Pancreas (tissue), 10 donors: ENCODE results near the gene MOK. TPM values are rescaled to one million over a fixed set of nuclear protein-coding genes. Genes with fewer than 3 reads are reported as not detected.

ENCODE experiments used
- ATAC-seq, 4 donors: fragments of 200-7000 bp; cut with Tn5 transposase; one replicate each; pipeline versions ENCODE4 v1.8.0 to v1.9.1; 2020; ENCODE audit warnings: mild to moderate bottlenecking in 4 of 4, moderate library complexity in 4 of 4
- DNase-seq, 6 donors: peaks; one replicate each; pipeline ENCODE4 v3.0.0-alpha.2; 2020
- FAIRE-seq: peaks from 2 replicates; lab custom pipeline; 2012; peaks lifted over from hg19 to GRCh38; lab: Jason Lieb, UNC
- H3K27ac ChIP-seq, 4 donors: fragments of 200-600 bp; sonication (generic); 1 replicate in 3 of 4; 2 replicates in 1 of 4; pipeline versions ENCODE4 v1.5.0 to v1.8.0; 2020
- H3K27me3 ChIP-seq, 4 donors: fragments of 200-600 bp; one replicate each; pipeline ENCODE4 v1.8.0; 2021
- H3K36me3 ChIP-seq, 3 donors: fragments of 200-600 bp; sonication (generic) in 1 of 3; one replicate each; pipeline versions ENCODE4 v1.5.0 to v1.8.0; 2020 to 2021
- H3K4me1 ChIP-seq, 3 donors: fragments of 200-600 bp; one replicate each; pipeline ENCODE4 v1.8.0; 2021
- H3K4me3 ChIP-seq, 4 donors: fragments of 200-600 bp; sonication (generic) in 2 of 4; one replicate each; pipeline versions ENCODE4 v1.5.0 to v1.8.0; 2020 to 2021
- H3K9me3 ChIP-seq, 4 donors: fragments of 200-600 bp; one replicate each; pipeline ENCODE4 v1.8.0; 2021
- WGBS, 2 donors: extraction: QIAGEN DNeasy Blood & Tissue Kit; methylation state at CpG; one replicate each; pipeline ENCODE4 v1.1.7; 2013; 5-methylcytosine and 5-hydroxymethylcytosine counted together
- intact Hi-C, 3 donors: fragments of 100-400 bp; cut with DNase I; formaldehyde crosslinking; loops; one replicate each; pipeline versions ENCODE4 v1.11.1 to v1.14.2; 2022
- polyA plus RNA-seq, 2 donors: library from polyadenylated mRNA; stranded (reverse); fragments of 200-250 nt; gene quantifications; one replicate each; pipeline ENCODE4 v1.2.3, GENCODE V29; 2013
- total RNA-seq, 6 donors: library from RNA; stranded (reverse); fragmentation: NEBNext Ultra II Directional in 4 of 6; extraction: Animal tissue kit (Norgen Biotek cat#: 25700) in 4 of 6; gene quantifications; one replicate each; pipeline versions ENCODE4 v1.2.1 to v1.2.4, GENCODE V29; 2021 to 2023
- TF ChIP-seq, protein P1 (sequence below), 4 donors: fragments of 200-600 bp; sonication (generic) in 3 of 4; IDR thresholded peaks; one replicate each; pipeline versions ENCODE4 v1.5.0 to v1.8.0; 2021; ENCODE audit warnings: antibody characterized with exemption in 4 of 4
- donor health status: healthy with polysubstance abuse.
- donor health status: DM: no; HTN: no; CAD: no; lungs with moderate emphysema.
- donor health status: DM: no; HTN: no; CAD: no.
- donor health status: control.
- donor health status: control.
- donor health status: Bipolar disorder and iron deficiency.
- donor health status: DM: yes; HTN: yes; CAD: no.
- donor health status: DM: no; HTN: no; CAD: no.
- donor health status: DM: no; HTN: no; CAD: no.
- donor health status: DM: yes; HTN: yes; CAD: no.

MOK gene
- total and polyA plus RNA-seq, 8 donors, result 7.7 to 35.9 (median 9.4) TPM

- Histone ChIP-seq H3K27me3 (no peaks in the 10 kb centered on the region), H3K9me3 (no peaks in the 10 kb centered on the region), H3K4me3 (no peak overlapping the region), H3K4me1 (peaks cover 0 to 10% (median 3%) of the 10 kb centered on the region in 3 donors), H3K36me3 (peaks cover 0 to 20% (median 0%) of the 10 kb centered on the region in 3 donors), H3K27ac (no peak overlapping the region)
- WGBS, 2 donors, result 90 to 92% methylated on average over 17 of the region's 17 CpGs
- ATAC-seq (no peak), DNase-seq (peak in 1 of 6 donors; percentile 24), FAIRE-seq (no peak)
- TF ChIP-seq, protein P1, sequence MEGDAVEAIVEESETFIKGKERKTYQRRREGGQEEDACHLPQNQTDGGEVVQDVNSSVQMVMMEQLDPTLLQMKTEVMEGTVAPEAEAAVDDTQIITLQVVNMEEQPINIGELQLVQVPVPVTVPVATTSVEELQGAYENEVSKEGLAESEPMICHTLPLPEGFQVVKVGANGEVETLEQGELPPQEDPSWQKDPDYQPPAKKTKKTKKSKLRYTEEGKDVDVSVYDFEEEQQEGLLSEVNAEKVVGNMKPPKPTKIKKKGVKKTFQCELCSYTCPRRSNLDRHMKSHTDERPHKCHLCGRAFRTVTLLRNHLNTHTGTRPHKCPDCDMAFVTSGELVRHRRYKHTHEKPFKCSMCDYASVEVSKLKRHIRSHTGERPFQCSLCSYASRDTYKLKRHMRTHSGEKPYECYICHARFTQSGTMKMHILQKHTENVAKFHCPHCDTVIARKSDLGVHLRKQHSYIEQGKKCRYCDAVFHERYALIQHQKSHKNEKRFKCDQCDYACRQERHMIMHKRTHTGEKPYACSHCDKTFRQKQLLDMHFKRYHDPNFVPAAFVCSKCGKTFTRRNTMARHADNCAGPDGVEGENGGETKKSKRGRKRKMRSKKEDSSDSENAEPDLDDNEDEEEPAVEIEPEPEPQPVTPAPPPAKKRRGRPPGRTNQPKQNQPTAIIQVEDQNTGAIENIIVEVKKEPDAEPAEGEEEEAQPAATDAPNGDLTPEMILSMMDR (IDR thresholded peaks at IDR 0.05), result no peak
- intact Hi-C loops, result no loop called here
These were observed 96.2 kb downstream of the MOK start for GRCh38 chr14:102208741-102209140.

GRCh38 chr14:102207831-102208365 is 97.1 kb downstream of the MOK start:
- Histone ChIP-seq H3K27ac (no peak overlapping the region), H3K36me3 (peaks cover 0 to 20% (median 0%) of the 10 kb centered on the region in 3 donors), H3K4me3 (no peak overlapping the region), H3K4me1 (peaks cover 0 to 10% (median 3%) of the 10 kb centered on the region in 3 donors), H3K9me3 (no peaks in the 10 kb centered on the region), H3K27me3 (no peaks in the 10 kb centered on the region)
- ATAC-seq (no peak), FAIRE-seq (no peak), DNase-seq (no peak)
- WGBS, 2 donors, result 94 to 96% methylated on average over 13 of the region's 13 CpGs
- intact Hi-C loops, result no loop called here
- TF ChIP-seq, protein P1 (IDR thresholded peaks at IDR 0.05), result no peak

DNA sequence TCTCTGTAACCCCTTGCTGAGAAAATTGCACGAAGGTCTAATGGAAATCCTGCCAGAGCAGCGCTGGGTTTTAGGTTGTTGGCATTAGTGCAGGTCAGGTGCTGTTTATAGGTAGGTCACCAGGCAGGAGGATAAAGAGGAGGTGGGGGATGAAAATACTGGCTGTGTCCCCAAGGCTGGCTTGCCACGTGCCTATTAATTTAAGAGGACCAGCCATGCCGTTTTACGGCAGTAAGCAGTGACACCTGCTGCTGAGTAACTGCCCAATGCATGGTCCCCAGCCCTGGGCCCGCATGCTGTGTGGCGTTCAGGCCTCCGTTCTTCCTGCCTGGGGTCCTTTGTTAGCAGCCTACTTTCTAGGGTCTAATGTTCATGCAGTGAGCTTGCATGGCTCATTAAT is 98.0 kb downstream of the MOK start:
- H3K4me1 ChIP-seq, result peaks cover 0 to 10% (median 3%) of the 10 kb centered on the region in 3 donors
- H3K36me3 ChIP-seq, result peaks cover 0 to 20% (median 0%) of the 10 kb centered on the region in 3 donors
- intact Hi-C loops, result no loop called here
- no peaks in the 10 kb centered on the region for H3K27me3 ChIP-seq
- WGBS, 2 donors, result 37 to 55% methylated on average over 8 of the region's 8 CpGs
- H3K27ac ChIP-seq, result peak overlapping the region in 2 of 4 donors; percentile 3 to 25
- no peaks in the 10 kb centered on the region for H3K9me3 ChIP-seq
- ATAC-seq, result peak; percentile 76 to 84 (median 79)
- peak in 3 of 6 donors; percentile 57 to 71 (median 64) for DNase-seq
- no peak overlapping the region for H3K4me3 ChIP-seq
- TF ChIP-seq, protein P1 (IDR thresholded peaks at IDR 0.05), result no peak
- no peak for FAIRE-seq

DNA sequence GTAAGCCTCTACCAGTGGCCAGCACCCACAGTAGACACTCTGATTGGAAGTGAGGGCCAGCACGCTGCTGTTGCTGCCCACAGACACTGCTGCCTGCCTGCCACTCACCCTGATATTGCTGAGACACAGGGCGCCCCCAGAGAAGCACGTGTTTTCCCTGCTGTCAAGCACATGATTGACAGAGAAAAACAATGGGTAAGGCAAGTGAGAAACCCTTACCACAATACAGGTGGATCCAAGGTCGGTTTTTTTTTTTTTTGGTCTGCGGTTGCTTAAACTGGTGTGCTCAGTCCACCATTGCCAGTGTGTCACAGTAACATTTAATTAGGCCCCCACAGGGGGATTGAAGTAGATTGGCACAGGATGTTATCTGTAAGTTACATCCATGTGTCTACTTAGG is 99.4 kb downstream of the MOK start:
- Histone ChIP-seq H3K4me3 (no peak overlapping the region), H3K36me3 (peaks cover 0 to 15% (median 0%) of the 10 kb centered on the region in 3 donors), H3K27ac (peak overlapping the region in 1 of 4 donors; percentile 39), H3K9me3 (no peaks in the 10 kb centered on the region), H3K27me3 (no peaks in the 10 kb centered on the region), H3K4me1 (peaks cover 0 to 10% (median 3%) of the 10 kb centered on the region in 3 donors)
- intact Hi-C loops, result no loop called here
- 34 to 39% methylated on average over 5 of the region's 5 CpGs for WGBS, 2 donors
- TF ChIP-seq, protein P1 (IDR thresholded peaks at IDR 0.05), result no peak
- DNase-seq (peak in 1 of 6 donors; percentile 55), FAIRE-seq (no peak), ATAC-seq (peak; percentile 53 to 72 (median 62))

DNA sequence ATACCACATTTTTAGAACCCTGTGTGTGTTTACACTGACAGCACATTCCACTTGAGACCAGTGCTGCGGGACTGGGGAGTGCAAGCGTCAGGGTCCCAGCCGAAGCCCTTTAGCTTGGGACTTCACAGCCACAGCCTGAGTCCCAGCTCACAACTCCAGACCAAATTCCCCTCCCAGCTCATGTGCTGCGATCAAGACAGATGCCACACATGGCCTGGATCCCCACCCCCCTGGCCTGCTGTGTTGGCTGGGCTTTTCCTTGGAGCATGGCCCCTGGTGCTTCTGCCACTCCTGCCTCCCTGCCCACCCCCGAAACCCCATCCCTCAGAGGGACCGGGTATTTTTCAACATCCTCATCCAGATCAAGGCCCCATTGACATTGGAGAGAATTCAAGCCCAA is 101.6 kb downstream of the MOK start:
- peaks cover 0 to under 1% (median 0%) of the 10 kb centered on the region in 3 donors for H3K36me3 ChIP-seq
- ATAC-seq, result no peak
- WGBS, 2 donors, result 79 to 82% methylated on average over 6 of the region's 6 CpGs
- H3K27ac ChIP-seq, result no peak overlapping the region
- intact Hi-C loops, result no loop called here
- no peaks in the 10 kb centered on the region for H3K9me3 ChIP-seq
- no peak for FAIRE-seq
- no peaks in the 10 kb centered on the region for H3K27me3 ChIP-seq
- no peak for DNase-seq
- TF ChIP-seq, protein P1 (IDR thresholded peaks at IDR 0.05), result no peak
- no peak overlapping the region for H3K4me3 ChIP-seq
- peaks cover 0 to 10% (median 3%) of the 10 kb centered on the region in 3 donors for H3K4me1 ChIP-seq
